B cell (primary cell): ENCODE results near the gene NBAS. TPM values are rescaled to one million over a fixed set of nuclear protein-coding genes. Genes with fewer than 3 reads are reported as not detected.
A peak's percentile ranks its signal among the peaks of the same experiment; 100 is the strongest.
"Not testable (repeated sequence)": the region's sequence is repeated elsewhere in the genome, so short reads cannot be mapped to it uniquely, and the experiment has no call there.

ENCODE experiments used
- ATAC-seq: fragments of 200-7000 bp; cut with Tn5 transposase; one replicate; pipeline ENCODE4 v1.10.0; 2021; ENCODE audit warnings: low read depth, mild to moderate bottlenecking, moderate number of reproducible peaks, moderate library complexity
- CTCF ChIA-PET: fragments of 350-600 bp; sonication (Branson Sonifier 250); formaldehyde crosslinking; loops from one replicate; lab custom pipeline; 2021; ENCODE audit warnings: antibody characterized with exemption, inconsistent platforms; lab: Charles Lee
- POLR2A ChIA-PET: fragments of 350-600 bp; sonication (Branson Sonifier 250); formaldehyde crosslinking; loops from one replicate; lab custom pipeline; 2021; ENCODE audit warnings: antibody characterized with exemption; lab: Charles Lee
- DNase-seq: peaks from one replicate; pipeline ENCODE4 v3.0.0; 2013
- H2AFZ ChIP-seq: 2 replicates; pipeline ENCODE4 v1.6.1; 2012; ENCODE audit warnings: mild to moderate bottlenecking, low read depth, low read length; ENCODE audit not compliant: insufficient read depth, poor library complexity, severe bottlenecking
- H3K27ac ChIP-seq, 2 donors: 1 replicate in 1 of 2; 2 replicates in 1 of 2; pipeline ENCODE4 v1.5.1; 2012 to 2013; ENCODE audit warnings: low read length in 2 of 2, mild to moderate bottlenecking in 2 of 2, moderate library complexity in 1 of 2
- H3K27me3 ChIP-seq, 4 experiments: fragments of 200-600 bp in 1 of 4; sonication (generic) in 1 of 4; replicated peaks in 1 of 4; 1 replicate in 2 of 4; 2 replicates in 2 of 4; pipeline versions ENCODE4 v1.6.1 to v1.7.0; 2013 to 2016; ENCODE audit warnings: low read length in 3 of 4, mild to moderate bottlenecking in 2 of 4, mixed read lengths in 1 of 4, moderate library complexity in 1 of 4; ENCODE audit not compliant: insufficient read depth in 4 of 4, control insufficient read depth in 3 of 4; ENCODE audit errors: control extremely low read depth in 1 of 4
- H3K36me3 ChIP-seq, 2 experiments: replicated peaks in 1 of 2; 1 replicate in 1 of 2; 2 replicates in 1 of 2; pipeline versions ENCODE4 v1.6.1 to v1.7.1; 2013; ENCODE audit warnings: low read length in 1 of 2; ENCODE audit not compliant: insufficient read depth in 2 of 2, control insufficient read depth in 1 of 2; ENCODE audit errors: control extremely low read depth in 1 of 2, extremely low read depth in 1 of 2
- H3K4me1 ChIP-seq, 2 donors: fragments of 200-600 bp in 1 of 2; sonication (generic) in 1 of 2; 1 replicate in 1 of 2; 2 replicates in 1 of 2; pipeline versions ENCODE4 v1.5.1 to v1.6.1; 2013 to 2017; ENCODE audit warnings: low read length in 2 of 2; ENCODE audit not compliant: control insufficient read depth in 2 of 2, insufficient read depth in 2 of 2
- H3K4me2 ChIP-seq: replicated peaks from 2 replicates; pipeline ENCODE3; 2012; ENCODE audit warnings: mild to moderate bottlenecking, low read depth, low read length; ENCODE audit not compliant: poor library complexity, severe bottlenecking
- H3K4me3 ChIP-seq, 5 experiments: fragments of 200-600 bp in 1 of 5; sonication (generic) in 1 of 5; 1 replicate in 3 of 5; 2 replicates in 2 of 5; pipeline versions ENCODE4 v1.5.1 to v1.7.0; 2011 to 2016; ENCODE audit warnings: low read length in 4 of 5, mild to moderate bottlenecking in 4 of 5, low read depth in 2 of 5, control low read depth in 1 of 5, moderate library complexity in 1 of 5; ENCODE audit not compliant: insufficient read depth in 1 of 5; ENCODE audit errors: control extremely low read depth in 1 of 5, extremely low read depth in 1 of 5
- H3K79me2 ChIP-seq: fragments of 200-600 bp; sonication (generic); one replicate; pipeline ENCODE4 v1.6.0; 2016; ENCODE audit warnings: low read length; ENCODE audit not compliant: control insufficient read depth, insufficient read depth
- H3K9ac ChIP-seq: fragments of 200-600 bp; sonication (generic); 2 replicates; pipeline ENCODE4 v1.6.1; 2017; ENCODE audit warnings: mild to moderate bottlenecking, low read length, moderate library complexity
- H3K9me3 ChIP-seq, 3 donors: one replicate each; pipeline versions ENCODE4 v1.6.1 to v1.7.1; 2013; ENCODE audit warnings: low read length in 2 of 3; ENCODE audit not compliant: control insufficient read depth in 2 of 3, insufficient read depth in 1 of 3; ENCODE audit errors: control extremely low read depth in 1 of 3
- H4K20me1 ChIP-seq: 2 replicates; pipeline ENCODE4 v1.6.0; 2012; ENCODE audit warnings: mild to moderate bottlenecking, low read length; ENCODE audit not compliant: insufficient read depth, control insufficient read depth, poor library complexity, severe bottlenecking
- H3K27ac Mint-ChIP-seq: one replicate; pipeline ENCODE4 v1.8.0; 2021; ENCODE audit warnings: mixed read lengths
- H3K27me3 Mint-ChIP-seq: one replicate; pipeline ENCODE4 v1.8.0; 2021; ENCODE audit warnings: mixed read lengths
- H3K4me1 Mint-ChIP-seq: one replicate; pipeline ENCODE4 v1.8.0; 2021; ENCODE audit warnings: mixed read lengths
- H3K4me3 Mint-ChIP-seq: one replicate; pipeline ENCODE4 v1.8.0; 2021; ENCODE audit warnings: mixed read lengths
- H3K9me3 Mint-ChIP-seq: one replicate; pipeline ENCODE4 v1.8.0; 2022; ENCODE audit warnings: mixed read lengths; ENCODE audit not compliant: insufficient read depth
- CTCF ChIP-seq: fragments of 200-600 bp; IDR thresholded peaks from one replicate; pipeline ENCODE4 v1.8.0; 2022; ENCODE audit warnings: antibody characterized with exemption, mild to moderate bottlenecking
- EZH2 ChIP-seq: IDR thresholded peaks from 2 replicates; pipeline ENCODE4 v1.6.1; 2012; ENCODE audit warnings: borderline replicate concordance, low read depth, mild to moderate bottlenecking, moderate library complexity, low read length; ENCODE audit not compliant: insufficient read depth, poor library complexity, severe bottlenecking
- WGBS: methylation state at CpG from one replicate; pipeline ENCODE4 v1.1.5; 2013; ENCODE audit warnings: missing lambda C conversion rate; ENCODE audit not compliant: insufficient coverage; 5-methylcytosine and 5-hydroxymethylcytosine counted together
- intact Hi-C: fragments of 100-400 bp; cut with micrococcal nuclease; formaldehyde crosslinking; loops from one replicate; pipeline ENCODE4 v1.10.0; 2022
- polyA plus RNA-seq: library from polyadenylated mRNA; depleted of rRNA; stranded (reverse); fragments of >200 nt; gene quantifications from 2 replicates; pipeline ENCODE4 v1.2.3, GENCODE V29; 2012
- total RNA-seq, 2 donors: library from RNA; stranded (reverse); fragments of 120-200 nt in 1 of 2; gene quantifications; 1 replicate in 1 of 2; 2 replicates in 1 of 2; pipeline versions ENCODE4 v1.2.3 to v1.2.4, GENCODE V29; 2013 to 2022

NBAS gene
- total and polyA plus RNA-seq, 2 donors (not counting 1 experiment from before 2014, with no cell fraction given): 10.6 to 37.3 TPM

- peaks cover 6 to 14% of the 10 kb centered on the region in 2 donors for H3K4me1 ChIP-seq
- H3K79me2 ChIP-seq, H3K9me3 ChIP-seq, H3K9ac ChIP-seq, H4K20me1 ChIP-seq, H3K9me3 Mint-ChIP-seq, H3K36me3 ChIP-seq, DNase-seq, ATAC-seq, intact Hi-C loops, H3K27me3 Mint-ChIP-seq, POLR2A ChIA-PET, H3K27me3 ChIP-seq, H3K4me3 ChIP-seq: not testable (repeated sequence)
- H3K27ac ChIP-seq: peak overlapping the region in 1 of 2 donors; percentile 67
- WGBS: 100% methylated on average over 2 of the region's 5 CpGs
- Mint-ChIP-seq H3K4me1 (peaks cover 17% of the 10 kb centered on the region), H3K27ac (peak overlapping the region; percentile 42), H3K4me3 (peak overlapping the region; percentile 66)
- CTCF ChIA-PET: interaction anchor here (2.0 kb wide), 1 partner anchor 37 kb away, joined by 5 read pairs; no protein-coding TSS in a partner anchor
- peak overlapping the region; percentile 45 for H3K4me2 ChIP-seq
- peak overlapping the region; percentile 55 for H2AFZ ChIP-seq
Measured at GRCh38 chr2:15540523-15540922, 20.6 kb downstream of the NBAS start.

GRCh38 chr2:15539999-15540398 is 21.1 kb downstream of the NBAS start:
- intact Hi-C loops: no loop called here
- no peaks in the 10 kb centered on the region for H3K79me2 ChIP-seq
- peak overlapping the region in 1 of 2 donors; percentile 67 for H3K27ac ChIP-seq
- H4K20me1 ChIP-seq: no peaks in the 10 kb centered on the region
- Mint-ChIP-seq H3K27ac (peak overlapping the region; percentile 42), H3K9me3 (no peaks in the 10 kb centered on the region), H3K4me1 (peaks cover 17% of the 10 kb centered on the region), H3K27me3 (no peaks in the 10 kb centered on the region), H3K4me3 (peak overlapping the region; percentile 66)
- H3K9ac ChIP-seq: no peak overlapping the region
- WGBS: 44% methylated on average over 1 of the region's 3 CpGs
- H3K4me1 ChIP-seq: peaks cover 6 to 14% of the 10 kb centered on the region in 2 donors
- H3K27me3 ChIP-seq: no peaks in the 10 kb centered on the region
- H3K36me3 ChIP-seq: peaks cover 0 to 1% of the 10 kb centered on the region in 2 experiments
- POLR2A ChIA-PET: no interaction called here
- no peak overlapping the region for H3K4me3 ChIP-seq
- ATAC-seq: no peak
- peak; percentile 39 for DNase-seq
- TF ChIP-seq EZH2: no peak
- TF ChIP-seq CTCF: no peak
- CTCF ChIA-PET: interaction anchor here (2.0 kb wide), 1 partner anchor 37 kb away, joined by 5 read pairs; no protein-coding TSS in a partner anchor
- peak overlapping the region; percentile 45 for H3K4me2 ChIP-seq
- no peaks in the 10 kb centered on the region for H3K9me3 ChIP-seq
- peak overlapping the region; percentile 55 for H2AFZ ChIP-seq
